Fibroblast of upper back skin (primary cell): Measurements from ENCODE around the gene ACE2.

Source experiments
- DNase-seq: peaks from one replicate; pipeline ENCODE4 v3.0.0-alpha.2; 2013

ACE2 gene

GRCh38 chrX:15570145-15570544, 30.6 kb downstream of the ACE2 start:
- no peak for DNase-seq

GRCh38 chrX:15567886-15568616, 32.7 kb downstream of the ACE2 start:
- no peak for DNase-seq

GRCh38 chrX:15567267-15567666, 33.5 kb downstream of the ACE2 start:
- no peak for DNase-seq

- no peak for DNase-seq
Observed at GRCh38 chrX:15566244-15566643, 34.5 kb downstream of the ACE2 start.

GRCh38 chrX:15564981-15565579, 35.7 kb downstream of the ACE2 start:
- DNase-seq = peak; percentile 37

GRCh38 chrX:15563056-15563455, 37.7 kb downstream of the ACE2 start:
- no peak for DNase-seq

GRCh38 chrX:15560924-15561323, 39.8 kb downstream of the ACE2 start:
- no peak for DNase-seq

GRCh38 chrX:15559227-15559626, 41.5 kb downstream of the ACE2 start:
- DNase-seq = no peak

- no peak for DNase-seq
Observed at GRCh38 chrX:15549189-15550012, 51.4 kb downstream of the ACE2 start.

- DNase-seq = no peak
Observed at GRCh38 chrX:15547356-15547755, 53.4 kb downstream of the ACE2 start.

GRCh38 chrX:15546745-15547144, 54.0 kb downstream of the ACE2 start:
- no peak for DNase-seq

GRCh38 chrX:15530318-15530717, 70.4 kb downstream of the ACE2 start:
- DNase-seq = no peak

- DNase-seq = no peak
Observed at GRCh38 chrX:15529165-15529564, 71.6 kb downstream of the ACE2 start.

- no peak for DNase-seq
Observed at GRCh38 chrX:15525664-15526416, 74.9 kb downstream of the ACE2 start.

- DNase-seq = peak; percentile 37
Observed at GRCh38 chrX:15524417-15524816, 76.3 kb downstream of the ACE2 start.

GRCh38 chrX:15523088-15523487, 77.7 kb downstream of the ACE2 start:
- DNase-seq = no peak

- no peak for DNase-seq
Observed at GRCh38 chrX:15522464-15522863, 78.3 kb downstream of the ACE2 start.

- no peak for DNase-seq
Observed at GRCh38 chrX:15515931-15516330, 84.8 kb downstream of the ACE2 start.

- DNase-seq = no peak
Observed at GRCh38 chrX:15514279-15514678, 86.5 kb downstream of the ACE2 start.

GRCh38 chrX:15512401-15512965, 88.3 kb downstream of the ACE2 start:
- DNase-seq = no peak

GRCh38 chrX:15511563-15511962, 89.2 kb downstream of the ACE2 start:
- no peak for DNase-seq
